HFF-Myc (cell line): ENCODE results near the gene FOXP1.

Source experiments
- DNase-seq: peaks from one replicate; pipeline ENCODE4 v3.0.0-alpha.2; 2011; ENCODE audit warnings: low read depth; ENCODE audit errors: extremely low read depth
- H3K4me3 ChIP-seq: replicated peaks from 2 replicates; pipeline ENCODE4 v1.5.1; 2011; ENCODE audit warnings: low read depth, mild to moderate bottlenecking, control low read depth, low read length
- CTCF ChIP-seq: IDR thresholded peaks from 2 replicates; pipeline ENCODE4 v1.5.1; 2012; ENCODE audit warnings: mild to moderate bottlenecking, low read depth, low read length, control low read depth; ENCODE audit errors: missing control alignments

Gene FOXP1

GRCh38 chr3:71061581-71061980 is 521.9 kb downstream of the FOXP1 start:
- DNase-seq: no peak
- no peak overlapping the region for H3K4me3 ChIP-seq

GRCh38 chr3:71061037-71061436 is 522.5 kb downstream of the FOXP1 start:
- no peak overlapping the region for H3K4me3 ChIP-seq
- no peak for DNase-seq
- no peak for TF ChIP-seq CTCF

More at GRCh38 chr3:71061581-71061980, 521.9 kb downstream of the FOXP1 start:
- TF ChIP-seq CTCF: no peak

GRCh38 chr3:71060536-71060935 is 523.0 kb downstream of the FOXP1 start:
- DNase-seq: no peak
- no peak for TF ChIP-seq CTCF
- no peak overlapping the region for H3K4me3 ChIP-seq

GRCh38 chr3:71057526-71057894 is 526.0 kb downstream of the FOXP1 start:
- DNase-seq: no peak
- no peak for TF ChIP-seq CTCF
- H3K4me3 ChIP-seq: no peak overlapping the region

- TF ChIP-seq CTCF: no peak
- H3K4me3 ChIP-seq: no peak overlapping the region
- no peak for DNase-seq
Measured at GRCh38 chr3:71056327-71056726, 527.2 kb downstream of the FOXP1 start.

GRCh38 chr3:71055257-71056001 is 528.1 kb downstream of the FOXP1 start:
- H3K4me3 ChIP-seq: no peak overlapping the region
- TF ChIP-seq CTCF: no peak
- DNase-seq: no peak

GRCh38 chr3:71054312-71054711 is 529.2 kb downstream of the FOXP1 start:
- no peak for TF ChIP-seq CTCF
- no peak for DNase-seq
- no peak overlapping the region for H3K4me3 ChIP-seq
